DOHH2 (cell line): ENCODE data around the gene GLYATL1B.
"Not testable (repeated sequence)": the region's sequence is repeated elsewhere in the genome, so short reads cannot be mapped to it uniquely, and the experiment has no call there.

Experiments used
- H3F3A ChIP-seq: fragments of 200-600 bp; sonication (generic), shearing (Covaris generic); 2 replicates; pipeline ENCODE4 v1.6.0; 2016; ENCODE audit warnings: antibody characterized with exemption, mild to moderate bottlenecking; ENCODE audit not compliant: control insufficient read depth, insufficient read depth
- H3K27ac ChIP-seq: fragments of 200-600 bp; sonication (generic); 2 replicates; pipeline ENCODE4 v1.5.1; 2014; ENCODE audit warnings: low read depth, mild to moderate bottlenecking, low read length, moderate library complexity
- H3K27me3 ChIP-seq: fragments of 200-600 bp; sonication (generic); 2 replicates; pipeline ENCODE4 v1.6.1; 2014; ENCODE audit warnings: mild to moderate bottlenecking, low read length, mixed read lengths; ENCODE audit not compliant: control insufficient read depth
- H3K36me3 ChIP-seq: fragments of 200-600 bp; sonication (generic); 2 replicates; pipeline ENCODE4 v1.6.1; 2014; ENCODE audit warnings: mild to moderate bottlenecking, low read length, moderate library complexity, mixed read lengths; ENCODE audit not compliant: control insufficient read depth
- H3K4me1 ChIP-seq: fragments of 200-600 bp; sonication (generic); 2 replicates; pipeline ENCODE4 v1.6.1; 2014; ENCODE audit warnings: mild to moderate bottlenecking, low read length, mixed read lengths; ENCODE audit not compliant: control insufficient read depth
- H3K4me2 ChIP-seq: fragments of 200-600 bp; sonication (generic); 2 replicates; pipeline ENCODE4 v1.6.0; 2014; ENCODE audit warnings: mild to moderate bottlenecking, low read length, moderate library complexity
- H3K4me3 ChIP-seq: fragments of 200-600 bp; sonication (generic); 2 replicates; pipeline ENCODE4 v1.5.1; 2014; ENCODE audit warnings: mild to moderate bottlenecking, low read length, mixed read lengths
- H3K79me2 ChIP-seq: fragments of 200-600 bp; sonication (generic); 2 replicates; pipeline ENCODE4 v1.6.1; 2014; ENCODE audit warnings: mild to moderate bottlenecking, low read length, mixed read lengths; ENCODE audit not compliant: control insufficient read depth
- H3K9me2 ChIP-seq: fragments of 200-600 bp; sonication (generic); replicated peaks from 2 replicates; pipeline ENCODE4 v1.6.1; 2014; ENCODE audit warnings: mild to moderate bottlenecking, low read length, mixed read lengths; ENCODE audit not compliant: control insufficient read depth
- H3K9me3 ChIP-seq: fragments of 200-600 bp; sonication (generic); 2 replicates; pipeline ENCODE4 v1.6.1; 2014; ENCODE audit warnings: antibody characterized with exemption, low read length, mixed read lengths; ENCODE audit not compliant: control insufficient read depth, insufficient read depth
- H4K20me1 ChIP-seq: fragments of 200-600 bp; sonication (generic); 2 replicates; pipeline ENCODE4 v1.6.0; 2014; ENCODE audit warnings: low read depth, mild to moderate bottlenecking, antibody characterized with exemption, low read length, moderate library complexity; ENCODE audit not compliant: control insufficient read depth, insufficient read depth
- CTCF ChIP-seq: fragments of 200-600 bp; sonication (generic); IDR thresholded peaks from one replicate; pipeline ENCODE4 v1.5.1; 2014; ENCODE audit warnings: antibody characterized with exemption, mild to moderate bottlenecking, low read depth, low read length; ENCODE audit not compliant: poor library complexity, severe bottlenecking
- EZH2phosphoT487 ChIP-seq: fragments of 200-600 bp; sonication (generic); IDR thresholded peaks from 2 replicates; pipeline ENCODE4 v1.6.1; 2017; ENCODE audit warnings: borderline replicate concordance, mild to moderate bottlenecking, antibody characterized with exemption, low read length, moderate library complexity, mixed read lengths

GLYATL1B gene

GRCh38 chr11:59088162-59088561 lies 2.1 kb downstream of the GLYATL1B start:
- TF ChIP-seq EZH2phosphoT487: no peak
- TF ChIP-seq CTCF: no peak
- H3K4me3 ChIP-seq: peak overlapping the region; percentile 31
- no peaks in the 10 kb centered on the region for H4K20me1 ChIP-seq
- no peaks in the 10 kb centered on the region; the same call in 1 of the 2 replicates for H3K9me3 ChIP-seq
- H3K79me2 ChIP-seq: no peaks in the 10 kb centered on the region; the same call in 1 of the 2 replicates
- no peaks in the 10 kb centered on the region for H3K27me3 ChIP-seq
- peak overlapping the region; percentile 47 for H3K4me2 ChIP-seq
- H3K27ac ChIP-seq: peak overlapping the region; percentile 65
- H3K9me2 ChIP-seq: no peaks in the 10 kb centered on the region
- H3K36me3 ChIP-seq: peaks cover 46% of the 10 kb centered on the region
- peaks cover 30% of the 10 kb centered on the region for H3F3A ChIP-seq
- H3K4me1 ChIP-seq: peaks cover 88% of the 10 kb centered on the region

- H3K9me3 ChIP-seq: peaks cover 28% of the 10 kb centered on the region
- peaks cover 38% of the 10 kb centered on the region for H3K79me2 ChIP-seq
- H3F3A ChIP-seq: peaks cover 45% of the 10 kb centered on the region
- not testable (repeated sequence) for H3K27me3 ChIP-seq, H3K4me2 ChIP-seq, H3K4me3 ChIP-seq, H3K9me2 ChIP-seq, H3K27ac ChIP-seq, H4K20me1 ChIP-seq
- H3K4me1 ChIP-seq: peaks cover 92% of the 10 kb centered on the region
- peaks cover 84% of the 10 kb centered on the region for H3K36me3 ChIP-seq
These were observed 7.5 kb downstream of the GLYATL1B start for GRCh38 chr11:59093576-59093975.

GRCh38 chr11:59095225-59095624 lies 9.1 kb downstream of the GLYATL1B start:
- Histone ChIP-seq H3K4me2 (peak overlapping the region; percentile 73), H3K9me3 (peaks cover 35% of the 10 kb centered on the region), H3K27ac (peak overlapping the region; percentile 96), H3F3A (peaks cover 50% of the 10 kb centered on the region), H3K4me3 (peak overlapping the region; percentile 83), H3K36me3 (peaks cover 94% of the 10 kb centered on the region), H3K4me1 (peaks cover 90% of the 10 kb centered on the region), H3K79me2 (peaks cover 55% of the 10 kb centered on the region)
- H3K9me2 ChIP-seq, H3K27me3 ChIP-seq, H4K20me1 ChIP-seq: not testable (repeated sequence)

- Histone ChIP-seq H3K4me3 (peak overlapping the region; percentile 83), H3K27ac (peak overlapping the region; percentile 96), H3K36me3 (peaks cover 96% of the 10 kb centered on the region), H3K79me2 (peaks cover 63% of the 10 kb centered on the region), H3F3A (peaks cover 48% of the 10 kb centered on the region), H3K4me1 (peaks cover 90% of the 10 kb centered on the region), H3K4me2 (peak overlapping the region; percentile 73), H3K9me3 (peaks cover 35% of the 10 kb centered on the region)
- H3K27me3 ChIP-seq, H3K9me2 ChIP-seq, H4K20me1 ChIP-seq: not testable (repeated sequence)
These were observed 10.0 kb downstream of the GLYATL1B start for GRCh38 chr11:59095972-59096575.

- peaks cover 87% of the 10 kb centered on the region for H3K4me1 ChIP-seq
These were observed 11.1 kb downstream of the GLYATL1B start for GRCh38 chr11:59097113-59097708.

More at GRCh38 chr11:59097113-59097708, 11.1 kb downstream of the GLYATL1B start:
- peaks cover 42% of the 10 kb centered on the region for H3F3A ChIP-seq
- H3K27ac ChIP-seq: peak overlapping the region; percentile 96
- peaks cover 93% of the 10 kb centered on the region for H3K36me3 ChIP-seq
- H3K9me2 ChIP-seq: no peaks in the 10 kb centered on the region
- H4K20me1 ChIP-seq: no peaks in the 10 kb centered on the region
- H3K79me2 ChIP-seq: peaks cover 74% of the 10 kb centered on the region
- peak overlapping the region; percentile 83 for H3K4me3 ChIP-seq
- no peak for TF ChIP-seq EZH2phosphoT487
- TF ChIP-seq CTCF: peak; percentile 58
- no peaks in the 10 kb centered on the region for H3K27me3 ChIP-seq
- H3K4me2 ChIP-seq: peak overlapping the region; percentile 73
- H3K9me3 ChIP-seq: peaks cover 35% of the 10 kb centered on the region
